Colonic mucosa (tissue), 4 donors: Measurements from ENCODE around the gene INPP5A. TPM values are rescaled to one million over a fixed set of nuclear protein-coding genes. Genes with fewer than 3 reads are reported as not detected.

Source experiments
- DNase-seq: peaks from one replicate; pipeline ENCODE4 v3.0.0-alpha.2; 2020
- H3K27ac ChIP-seq: fragments of 200-600 bp; one replicate; pipeline ENCODE4 v1.8.0; 2021
- H3K27me3 ChIP-seq: fragments of 200-600 bp; one replicate; pipeline ENCODE4 v1.8.0; 2021
- H3K36me3 ChIP-seq: fragments of 200-600 bp; one replicate; pipeline ENCODE4 v1.8.0; 2021
- H3K4me1 ChIP-seq: fragments of 200-600 bp; one replicate; pipeline ENCODE4 v1.8.0; 2021; ENCODE audit warnings: mild to moderate bottlenecking
- H3K4me3 ChIP-seq: fragments of 200-600 bp; one replicate; pipeline ENCODE4 v1.8.0; 2021
- H3K9ac ChIP-seq, 2 donors: one replicate each; pipeline ENCODE4 v1.7.0; 2013; ENCODE audit warnings: control low read depth in 2 of 2, low read depth in 2 of 2, low read length in 2 of 2
- H3K9me3 ChIP-seq: fragments of 200-600 bp; one replicate; pipeline ENCODE4 v1.8.0; 2021
- intact Hi-C: fragments of 100-400 bp; cut with DNase I; formaldehyde crosslinking; loops from one replicate; pipeline ENCODE4 v1.14.1; 2022
- total RNA-seq, 2 donors: library from RNA; stranded (reverse); fragmentation: NEBNext Ultra II Directional in 1 of 2; extraction: Animal tissue kit (Norgen Biotek cat#: 25700) in 1 of 2; gene quantifications; one replicate each; pipeline ENCODE4 v1.2.1, GENCODE V29; 2021
- TF ChIP-seq, protein P1 (sequence below): fragments of 200-600 bp; IDR thresholded peaks from one replicate; pipeline ENCODE4 v1.8.0; 2022; ENCODE audit warnings: antibody characterized with exemption, mild to moderate bottlenecking
- donor health status: healthy.
- donor health status: DM: no; HTN: no; CAD: no.
- donor health status: DM: no; HTN: no; CAD: no.

The INPP5A gene
- total RNA-seq, 2 donors from 2014 or later: 29.9 to 41.5 TPM

DNA sequence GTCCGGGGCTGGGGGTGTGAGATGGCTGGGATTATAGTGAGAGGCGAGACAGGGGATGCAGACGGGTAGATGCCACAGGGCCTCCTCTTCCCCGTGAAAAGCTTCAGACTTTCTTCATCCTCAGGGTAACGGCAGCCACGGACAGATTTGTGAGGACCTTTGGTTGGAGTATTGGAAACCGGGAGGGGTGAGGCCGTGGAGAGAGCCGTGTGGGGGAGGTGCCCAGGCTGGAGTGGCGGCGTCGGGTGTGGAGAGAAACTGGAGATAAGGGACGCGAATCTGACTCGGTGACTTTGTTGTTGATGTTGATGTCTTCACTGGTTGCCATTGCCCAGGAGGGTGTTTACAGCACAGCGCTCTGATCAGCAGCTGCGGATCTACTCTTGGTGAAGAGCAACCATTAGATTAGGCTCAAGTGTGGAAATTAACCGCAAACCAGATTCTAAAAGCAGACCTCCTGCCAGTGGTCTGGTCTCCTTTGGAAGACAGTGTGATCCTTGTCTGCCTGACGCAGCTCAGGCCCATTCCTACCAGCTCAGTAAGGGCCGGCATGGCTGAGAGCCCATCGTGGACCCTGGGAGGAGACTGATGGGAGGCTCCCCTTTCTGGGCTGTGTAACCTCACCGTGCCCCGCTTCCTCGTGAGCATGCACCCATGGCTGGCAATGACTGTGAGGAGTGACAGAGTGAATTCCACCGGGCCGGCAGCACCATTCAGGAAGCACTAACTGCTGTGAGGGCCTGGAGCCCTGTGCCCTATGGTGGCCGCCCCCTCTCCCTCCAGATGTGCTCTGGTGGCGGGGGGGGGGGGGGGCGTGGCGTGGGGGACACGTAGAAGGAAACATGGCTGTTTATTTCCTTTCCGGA lies 90.3 kb downstream of the INPP5A start:
- H3K4me1 ChIP-seq: peaks cover 8% of the 10 kb centered on the region
- TF ChIP-seq, protein P1, sequence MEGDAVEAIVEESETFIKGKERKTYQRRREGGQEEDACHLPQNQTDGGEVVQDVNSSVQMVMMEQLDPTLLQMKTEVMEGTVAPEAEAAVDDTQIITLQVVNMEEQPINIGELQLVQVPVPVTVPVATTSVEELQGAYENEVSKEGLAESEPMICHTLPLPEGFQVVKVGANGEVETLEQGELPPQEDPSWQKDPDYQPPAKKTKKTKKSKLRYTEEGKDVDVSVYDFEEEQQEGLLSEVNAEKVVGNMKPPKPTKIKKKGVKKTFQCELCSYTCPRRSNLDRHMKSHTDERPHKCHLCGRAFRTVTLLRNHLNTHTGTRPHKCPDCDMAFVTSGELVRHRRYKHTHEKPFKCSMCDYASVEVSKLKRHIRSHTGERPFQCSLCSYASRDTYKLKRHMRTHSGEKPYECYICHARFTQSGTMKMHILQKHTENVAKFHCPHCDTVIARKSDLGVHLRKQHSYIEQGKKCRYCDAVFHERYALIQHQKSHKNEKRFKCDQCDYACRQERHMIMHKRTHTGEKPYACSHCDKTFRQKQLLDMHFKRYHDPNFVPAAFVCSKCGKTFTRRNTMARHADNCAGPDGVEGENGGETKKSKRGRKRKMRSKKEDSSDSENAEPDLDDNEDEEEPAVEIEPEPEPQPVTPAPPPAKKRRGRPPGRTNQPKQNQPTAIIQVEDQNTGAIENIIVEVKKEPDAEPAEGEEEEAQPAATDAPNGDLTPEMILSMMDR: no peak

GRCh38 chr10:132628966-132629900 lies 91.6 kb downstream of the INPP5A start:
- Histone ChIP-seq H3K4me3 (no peak overlapping the region), H3K9ac (no peak overlapping the region), H3K9me3 (no peaks in the 10 kb centered on the region), H3K4me1 (peaks cover 8% of the 10 kb centered on the region), H3K27ac (peak overlapping the region; percentile 53), H3K27me3 (no peaks in the 10 kb centered on the region), H3K36me3 (no peaks in the 10 kb centered on the region)
- intact Hi-C loops: no loop called here
- DNase-seq: no peak
- TF ChIP-seq, protein P1: no peak

More for the DNA sequence above, 90.3 kb downstream of the INPP5A start:
- Histone ChIP-seq H3K27ac (peak overlapping the region; percentile 53), H3K9me3 (no peaks in the 10 kb centered on the region), H3K4me3 (no peak overlapping the region), H3K36me3 (no peaks in the 10 kb centered on the region), H3K9ac (peak overlapping the region; percentile 30 to 34), H3K27me3 (no peaks in the 10 kb centered on the region)
- intact Hi-C loops: no loop called here
- DNase-seq: no peak

DNA sequence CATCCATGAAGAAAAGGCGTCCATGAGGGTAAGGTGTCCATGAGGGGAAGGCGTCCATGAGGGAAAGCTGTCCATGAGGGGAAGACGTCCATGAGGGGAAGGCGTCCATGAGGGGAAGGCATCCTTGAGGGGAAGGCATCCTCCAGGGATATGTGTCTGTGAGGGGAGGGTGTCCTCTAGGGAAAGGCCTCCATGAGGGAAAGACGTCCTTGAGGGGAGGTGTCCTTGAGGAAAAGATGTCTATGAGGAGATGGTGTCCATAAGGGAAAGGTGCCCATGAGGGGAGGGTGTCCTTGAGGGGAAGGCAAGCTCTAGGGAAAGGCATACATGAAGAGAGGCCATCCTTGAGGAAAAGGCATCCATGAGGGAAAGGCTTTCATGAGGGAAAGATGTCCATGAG lies 92.6 kb downstream of the INPP5A start:
- H3K9ac ChIP-seq: no peak overlapping the region
- peaks cover 10% of the 10 kb centered on the region for H3K4me1 ChIP-seq
- DNase-seq: no peak
- intact Hi-C loops: no loop called here
- H3K4me3 ChIP-seq: no peak overlapping the region
- H3K9me3 ChIP-seq: no peaks in the 10 kb centered on the region
- H3K36me3 ChIP-seq: no peaks in the 10 kb centered on the region
- no peak overlapping the region for H3K27ac ChIP-seq
- no peaks in the 10 kb centered on the region for H3K27me3 ChIP-seq
- TF ChIP-seq, protein P1: no peak

- TF ChIP-seq, protein P1: no peak
- H3K27ac ChIP-seq: peak overlapping the region; percentile 69
- H3K9ac ChIP-seq: peak overlapping the region in 1 of 2 donors; percentile 12
- no peaks in the 10 kb centered on the region for H3K9me3 ChIP-seq
- DNase-seq: peak; percentile 37
- H3K4me3 ChIP-seq: no peak overlapping the region
- intact Hi-C loops: no loop called here
- H3K36me3 ChIP-seq: no peaks in the 10 kb centered on the region
- H3K27me3 ChIP-seq: no peaks in the 10 kb centered on the region
- peaks cover 10% of the 10 kb centered on the region for H3K4me1 ChIP-seq
Observed at GRCh38 chr10:132630666-132631337, 93.2 kb downstream of the INPP5A start.

DNA sequence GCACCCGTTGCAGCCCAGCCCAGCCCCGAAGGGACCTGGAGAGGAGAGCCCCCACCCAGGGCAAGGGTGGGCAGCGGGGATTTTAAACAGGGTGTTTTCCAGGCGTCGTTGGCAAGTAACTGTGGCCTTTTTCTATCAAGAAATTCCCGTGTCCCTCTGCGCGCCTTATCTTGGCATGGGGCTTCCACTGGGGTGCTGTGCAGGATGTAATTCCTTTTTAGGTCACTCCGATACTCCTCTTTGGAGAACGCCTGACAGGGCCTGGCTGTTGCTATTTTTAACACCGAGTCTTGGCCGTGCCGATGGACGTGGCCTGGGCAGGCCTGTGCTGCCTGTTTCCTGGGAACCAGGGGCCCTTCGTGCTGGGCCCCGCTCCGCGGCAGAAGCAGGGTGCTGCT lies 93.8 kb downstream of the INPP5A start:
- TF ChIP-seq, protein P1: no peak
- H3K9me3 ChIP-seq: no peaks in the 10 kb centered on the region
- no peaks in the 10 kb centered on the region for H3K27me3 ChIP-seq
- peaks cover 10% of the 10 kb centered on the region for H3K4me1 ChIP-seq
- H3K9ac ChIP-seq: peak overlapping the region in 1 of 2 donors; percentile 12
- peak; percentile 34 for DNase-seq
- H3K27ac ChIP-seq: peak overlapping the region; percentile 69
- no peak overlapping the region for H3K4me3 ChIP-seq
- H3K36me3 ChIP-seq: no peaks in the 10 kb centered on the region
- intact Hi-C loops: no loop called here
